HG03175 (cell line): ENCODE data around the gene PI4K2B.
A peak's percentile ranks its signal among the peaks of the same experiment; 100 is the strongest.
"Not testable (repeated sequence)": the region's sequence is repeated elsewhere in the genome, so short reads cannot be mapped to it uniquely, and the experiment has no call there.

Experiments
- ATAC-seq: cut with Tn5 transposase; IDR thresholded peaks from one replicate; pipeline ENCODE4 v1.9.1; 2021; ENCODE audit warnings: mild to moderate bottlenecking, moderate library complexity; ENCODE audit not compliant: unreplicated experiment

The PI4K2B gene

GRCh38 chr4:25233737-25234389 lies at the start of gene PI4K2B:
PI4K2B (plus strand) TSS chr4:25234033; CDS start chr4:25234164, 131 bp downstream.
- peak; percentile 71 for ATAC-seq

- no peak for ATAC-seq
Observed at GRCh38 chr4:25184056-25184455, 49.8 kb upstream of the PI4K2B start.

- no peak for ATAC-seq
Observed at GRCh38 chr4:25190407-25190806, 43.4 kb upstream of the PI4K2B start.

- no peak for ATAC-seq
Observed at GRCh38 chr4:25198713-25199112, 35.1 kb upstream of the PI4K2B start.

GRCh38 chr4:25207997-25208396 lies 25.8 kb upstream of the PI4K2B start:
- ATAC-seq: no peak

- ATAC-seq: no peak
Observed at GRCh38 chr4:25209702-25210101, 24.1 kb upstream of the PI4K2B start.

- no peak for ATAC-seq
Observed at GRCh38 chr4:25211721-25212120, 22.1 kb upstream of the PI4K2B start.

- no peak for ATAC-seq
Observed at GRCh38 chr4:25212822-25213221, 21.0 kb upstream of the PI4K2B start.

- no peak for ATAC-seq
Observed at GRCh38 chr4:25213347-25213979, 20.4 kb upstream of the PI4K2B start.

GRCh38 chr4:25214750-25215149 lies 19.1 kb upstream of the PI4K2B start:
- ATAC-seq: not testable (repeated sequence)

GRCh38 chr4:25215511-25215910 lies 18.3 kb upstream of the PI4K2B start:
- no peak for ATAC-seq

- no peak for ATAC-seq
Observed at GRCh38 chr4:25221377-25221776, 12.5 kb upstream of the PI4K2B start.

GRCh38 chr4:25223802-25224375 lies 9.9 kb upstream of the PI4K2B start:
- ATAC-seq: no peak

GRCh38 chr4:25229804-25230203 lies 4.0 kb upstream of the PI4K2B start:
- no peak for ATAC-seq

GRCh38 chr4:25233194-25233593 lies 639 bp upstream of the PI4K2B start:
- no peak for ATAC-seq

- peak; percentile 70 for ATAC-seq
Observed at GRCh38 chr4:25234390-25235370, 847 bp downstream of the PI4K2B start.

GRCh38 chr4:25235401-25235800 lies 1.6 kb downstream of the PI4K2B start:
- ATAC-seq: no peak

GRCh38 chr4:25236030-25236429 lies 2.2 kb downstream of the PI4K2B start:
- ATAC-seq: not testable (repeated sequence)

GRCh38 chr4:25236971-25237370 lies 3.1 kb downstream of the PI4K2B start:
- no peak for ATAC-seq

- no peak for ATAC-seq
Observed at GRCh38 chr4:25238052-25238451, 4.2 kb downstream of the PI4K2B start.

GRCh38 chr4:25239528-25239927 lies 5.7 kb downstream of the PI4K2B start:
- not testable (repeated sequence) for ATAC-seq
